DND-41 (cell line): ENCODE measurements around the gene E2F4.

Source experiments
- CTCF ChIP-seq: IDR thresholded peaks from 2 replicates; pipeline ENCODE4 v1.5.1; 2012; ENCODE audit warnings: borderline replicate concordance, low read length, moderate library complexity, mild to moderate bottlenecking; ENCODE audit not compliant: poor library complexity, severe bottlenecking; ENCODE audit errors: extremely low read depth
- EZH2 ChIP-seq: IDR thresholded peaks from 3 replicates; pipeline ENCODE4 v1.6.1; 2012; ENCODE audit warnings: borderline replicate concordance, low read depth, mild to moderate bottlenecking, moderate library complexity, low read length, inconsistent platforms; ENCODE audit not compliant: severe bottlenecking

- peak; percentile 17 for TF ChIP-seq CTCF
- no peak for TF ChIP-seq EZH2
Measured at GRCh38 chr16:67247192-67248072, 55.5 kb downstream of the E2F4 start, which contains the start of gene FHOD1.
